Measurements from ENCODE around the gene RENBP. TPM values are rescaled to one million over a fixed set of nuclear protein-coding genes. Genes with fewer than 3 reads are reported as not detected.

The RENBP gene
- total RNA-seq, 1 experiment from 2014 or later, result 0.23 TPM

DNA sequence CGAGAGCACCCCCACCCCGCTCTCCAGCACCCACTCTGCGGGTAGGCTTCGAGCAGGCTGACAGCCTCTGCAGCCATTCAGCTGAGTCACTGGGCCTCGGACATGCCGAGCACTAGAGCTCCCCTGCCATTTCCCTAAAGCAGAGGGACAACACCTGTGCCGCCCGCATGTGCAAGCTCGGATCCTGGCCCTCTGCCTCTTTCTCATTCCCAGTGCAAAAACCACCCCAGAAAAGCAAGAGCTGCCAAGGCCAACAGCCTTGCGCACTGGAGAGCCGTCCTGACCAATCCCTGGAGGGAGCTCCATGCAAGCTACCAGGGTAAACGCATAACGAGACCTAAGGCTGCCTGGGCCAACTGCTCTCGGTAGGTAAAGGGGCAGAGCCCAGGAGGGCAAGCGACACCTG, 21.8 kb upstream of the RENBP start:
- intact Hi-C loops (cut with micrococcal nuclease), result no loop called here
- POLR2A ChIA-PET, result no interaction called here
- Mint-ChIP-seq H3K9me3 (ENCODE audit: unreplicated experiment) (no peaks in the 10 kb centered on the region), H3K4me1 (ENCODE audit: insufficient read depth, unreplicated experiment) (peaks cover 19% of the 10 kb centered on the region), H3K36me3 (ENCODE audit: insufficient read depth, unreplicated experiment) (peaks cover 27% of the 10 kb centered on the region), H3K4me3 (ENCODE audit: unreplicated experiment) (no peak overlapping the region), H3K27ac (ENCODE audit: low read depth, unreplicated experiment) (no peak overlapping the region), H3K27me3 (ENCODE audit: insufficient read depth, unreplicated experiment) (no peaks in the 10 kb centered on the region)
- BruUV-seq (replicated peaks), result no TSS peak
- TF ChIP-seq CTCF (IDR thresholded peaks at IDR 0.05; ENCODE audit: unreplicated experiment), result no peak
- no peak for DNase-seq (ENCODE audit: unreplicated experiment)
- CTCF ChIA-PET, result interaction anchor here (0.6 to 5.2 kb wide), 5 partner anchors 9 to 115 kb away, joined by 3 to 50 read pairs (median 5); partner anchors contain the start of gene RENBP

DNA sequence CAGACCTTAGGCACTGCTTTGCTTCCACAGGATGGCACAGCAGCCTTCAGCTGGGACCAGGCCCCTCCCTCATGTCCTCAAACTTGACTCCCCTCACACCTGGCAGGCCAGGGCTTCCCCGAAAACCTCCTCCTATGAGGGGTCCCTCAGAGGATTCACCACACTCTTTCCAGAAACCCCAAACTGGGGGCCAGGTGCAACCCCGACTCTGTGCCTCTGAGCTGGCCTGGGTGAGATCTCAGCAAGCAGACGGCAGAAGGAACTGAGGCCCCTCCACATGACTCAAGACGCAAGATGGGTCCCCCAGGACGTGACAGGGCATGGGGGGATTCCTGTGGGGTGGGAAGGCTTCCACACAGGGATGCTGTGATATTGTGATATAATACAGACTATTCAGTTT, 21.0 kb upstream of the RENBP start:
- DNase-seq (ENCODE audit: unreplicated experiment), result no peak
- Mint-ChIP-seq H3K27ac (ENCODE audit: low read depth, unreplicated experiment) (no peak overlapping the region), H3K9me3 (ENCODE audit: unreplicated experiment) (no peaks in the 10 kb centered on the region), H3K27me3 (ENCODE audit: insufficient read depth, unreplicated experiment) (no peaks in the 10 kb centered on the region), H3K36me3 (ENCODE audit: insufficient read depth, unreplicated experiment) (peaks cover 32% of the 10 kb centered on the region), H3K4me1 (ENCODE audit: insufficient read depth, unreplicated experiment) (peaks cover 19% of the 10 kb centered on the region), H3K4me3 (ENCODE audit: unreplicated experiment) (no peak overlapping the region)
- ChIA-PET POLR2A (no interaction called here), CTCF (interaction anchor here (5.2 kb wide), 1 partner anchor 14 kb away, joined by 50 read pairs; no protein-coding TSS in a partner anchor)
- no TSS peak for BruUV-seq (replicated peaks)
- TF ChIP-seq CTCF (IDR thresholded peaks at IDR 0.05; ENCODE audit: unreplicated experiment), result no peak
- intact Hi-C loops (cut with micrococcal nuclease), result no loop called here

GRCh38 chrX:153964105-153964504, 19.7 kb upstream of the RENBP start:
- BruUV-seq (replicated peaks), result no TSS peak
- intact Hi-C loops (cut with micrococcal nuclease), result no loop called here
- CTCF ChIA-PET, result interaction anchor here (0.6 to 3.2 kb wide), 3 partner anchors 17 to 563 kb away, joined by 3 to 18 read pairs (median 3); partner anchors contain the start of gene RENBP

DNA sequence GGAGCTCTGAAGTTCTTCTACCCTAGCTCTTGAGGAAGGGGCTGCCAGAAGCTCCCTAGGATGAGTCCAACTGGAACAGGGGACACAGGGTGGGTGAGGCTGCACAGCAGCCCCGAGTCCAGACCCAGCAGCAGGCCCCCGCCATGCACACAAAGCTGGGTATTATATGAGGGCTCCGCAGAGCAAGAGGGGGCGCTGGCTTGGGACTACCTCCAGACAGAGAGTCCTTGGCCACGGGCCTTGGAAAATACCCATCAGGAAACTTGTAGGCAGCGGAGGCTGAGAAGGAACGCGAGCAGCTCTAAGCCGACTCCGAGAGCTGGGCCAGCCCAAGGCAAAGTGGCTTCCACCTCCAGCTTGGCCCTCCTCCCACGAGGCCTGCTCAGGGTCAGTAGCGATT, 19.1 kb upstream of the RENBP start:
- H3K4me3 Mint-ChIP-seq (ENCODE audit: unreplicated experiment), result no peak overlapping the region
- no peak for TF ChIP-seq CTCF (IDR thresholded peaks at IDR 0.05; ENCODE audit: unreplicated experiment)
- no TSS peak for BruUV-seq (replicated peaks)
- peaks cover 13% of the 10 kb centered on the region for H3K4me1 Mint-ChIP-seq (ENCODE audit: insufficient read depth, unreplicated experiment)
- no peaks in the 10 kb centered on the region for H3K27me3 Mint-ChIP-seq (ENCODE audit: insufficient read depth, unreplicated experiment)
- DNase-seq (ENCODE audit: unreplicated experiment), result no peak
- ChIA-PET POLR2A (no interaction called here), CTCF (interaction anchor here (0.8 to 3.2 kb wide), 2 partner anchors 17 to 38 kb away, joined by 3 to 18 read pairs; partner anchors contain the start of gene ARHGAP4)
- H3K9me3 Mint-ChIP-seq (ENCODE audit: unreplicated experiment), result no peaks in the 10 kb centered on the region
- no peak overlapping the region for H3K27ac Mint-ChIP-seq (ENCODE audit: low read depth, unreplicated experiment)
- H3K36me3 Mint-ChIP-seq (ENCODE audit: insufficient read depth, unreplicated experiment), result peaks cover 42% of the 10 kb centered on the region
- intact Hi-C loops (cut with micrococcal nuclease), result no loop called here

More at GRCh38 chrX:153964105-153964504, 19.7 kb upstream of the RENBP start:
- Mint-ChIP-seq H3K27ac (ENCODE audit: low read depth, unreplicated experiment) (no peak overlapping the region), H3K4me3 (ENCODE audit: unreplicated experiment) (no peak overlapping the region), H3K36me3 (ENCODE audit: insufficient read depth, unreplicated experiment) (peaks cover 41% of the 10 kb centered on the region), H3K9me3 (ENCODE audit: unreplicated experiment) (no peaks in the 10 kb centered on the region), H3K4me1 (ENCODE audit: insufficient read depth, unreplicated experiment) (peaks cover 13% of the 10 kb centered on the region), H3K27me3 (ENCODE audit: insufficient read depth, unreplicated experiment) (no peaks in the 10 kb centered on the region)
- no peak for TF ChIP-seq CTCF (IDR thresholded peaks at IDR 0.05; ENCODE audit: unreplicated experiment)
- DNase-seq (ENCODE audit: unreplicated experiment), result no peak
- POLR2A ChIA-PET, result no interaction called here
